GM21526 (cell line): ENCODE results near the gene KCNG1.

Experiments
- ATAC-seq: cut with Tn5 transposase; IDR thresholded peaks from one replicate; pipeline ENCODE4 v1.9.1; 2021; ENCODE audit warnings: moderate library complexity; ENCODE audit not compliant: unreplicated experiment, low FRiP score

KCNG1 gene

GRCh38 chr20:51014797-51015722 is 7.8 kb downstream of the KCNG1 start:
- ATAC-seq: no peak

- no peak for ATAC-seq
Observed at GRCh38 chr20:51013577-51014330, 9.2 kb downstream of the KCNG1 start.

- no peak for ATAC-seq
Observed at GRCh38 chr20:51012357-51012756, 10.6 kb downstream of the KCNG1 start.

- ATAC-seq: no peak
Observed at GRCh38 chr20:51011479-51011878, 11.4 kb downstream of the KCNG1 start.

GRCh38 chr20:51010932-51011331 is 12.0 kb downstream of the KCNG1 start:
- no peak for ATAC-seq

GRCh38 chr20:51010043-51010365 is 12.9 kb downstream of the KCNG1 start:
- no peak for ATAC-seq

GRCh38 chr20:51009303-51010042 is 13.4 kb downstream of the KCNG1 start:
- no peak for ATAC-seq

- ATAC-seq: no peak
Observed at GRCh38 chr20:51008718-51009117, 14.2 kb downstream of the KCNG1 start.

GRCh38 chr20:51005214-51005613 is 17.7 kb downstream of the KCNG1 start:
- ATAC-seq: no peak

- ATAC-seq: no peak
Observed at GRCh38 chr20:51004781-51005180, 18.1 kb downstream of the KCNG1 start.

GRCh38 chr20:51004305-51004727 is 18.6 kb downstream of the KCNG1 start:
- no peak for ATAC-seq

GRCh38 chr20:51003753-51004152 is 19.2 kb downstream of the KCNG1 start:
- ATAC-seq: no peak

GRCh38 chr20:51002633-51003032 is 20.3 kb downstream of the KCNG1 start:
- no peak for ATAC-seq

- no peak for ATAC-seq
Observed at GRCh38 chr20:51001430-51002265, 21.3 kb downstream of the KCNG1 start.

GRCh38 chr20:50999355-50999754 is 23.6 kb downstream of the KCNG1 start:
- ATAC-seq: no peak

- no peak for ATAC-seq
Observed at GRCh38 chr20:50996901-50997865, 25.7 kb downstream of the KCNG1 start.

- no peak for ATAC-seq
Observed at GRCh38 chr20:50995506-50995905, 27.4 kb downstream of the KCNG1 start.

- ATAC-seq: no peak
Observed at GRCh38 chr20:50993876-50994275, 29.0 kb downstream of the KCNG1 start.
